B cell (primary cell): ENCODE measurements around the gene NFKBIL1. TPM values are rescaled to one million over a fixed set of nuclear protein-coding genes. Genes with fewer than 3 reads are reported as not detected.

Experiments
- ATAC-seq: fragments of 200-7000 bp; cut with Tn5 transposase; one replicate; pipeline ENCODE4 v1.10.0; 2021; ENCODE audit warnings: low read depth, mild to moderate bottlenecking, moderate number of reproducible peaks, moderate library complexity
- CTCF ChIA-PET: fragments of 350-600 bp; sonication (Branson Sonifier 250); formaldehyde crosslinking; loops from one replicate; lab custom pipeline; 2021; ENCODE audit warnings: antibody characterized with exemption, inconsistent platforms; lab: Charles Lee
- POLR2A ChIA-PET: fragments of 350-600 bp; sonication (Branson Sonifier 250); formaldehyde crosslinking; loops from one replicate; lab custom pipeline; 2021; ENCODE audit warnings: antibody characterized with exemption; lab: Charles Lee
- DNase-seq: peaks from one replicate; pipeline ENCODE4 v3.0.0; 2013
- H2AFZ ChIP-seq: 2 replicates; pipeline ENCODE4 v1.6.1; 2012; ENCODE audit warnings: mild to moderate bottlenecking, low read depth, low read length; ENCODE audit not compliant: insufficient read depth, poor library complexity, severe bottlenecking
- H3K27ac ChIP-seq, 2 donors: 1 replicate in 1 of 2; 2 replicates in 1 of 2; pipeline ENCODE4 v1.5.1; 2012 to 2013; ENCODE audit warnings: low read length in 2 of 2, mild to moderate bottlenecking in 2 of 2, moderate library complexity in 1 of 2
- H3K27me3 ChIP-seq, 4 experiments: fragments of 200-600 bp in 1 of 4; sonication (generic) in 1 of 4; replicated peaks in 1 of 4; 1 replicate in 2 of 4; 2 replicates in 2 of 4; pipeline versions ENCODE4 v1.6.1 to v1.7.0; 2013 to 2016; ENCODE audit warnings: low read length in 3 of 4, mild to moderate bottlenecking in 2 of 4, mixed read lengths in 1 of 4, moderate library complexity in 1 of 4; ENCODE audit not compliant: insufficient read depth in 4 of 4, control insufficient read depth in 3 of 4; ENCODE audit errors: control extremely low read depth in 1 of 4
- H3K36me3 ChIP-seq, 2 experiments: replicated peaks in 1 of 2; 1 replicate in 1 of 2; 2 replicates in 1 of 2; pipeline versions ENCODE4 v1.6.1 to v1.7.1; 2013; ENCODE audit warnings: low read length in 1 of 2; ENCODE audit not compliant: insufficient read depth in 2 of 2, control insufficient read depth in 1 of 2; ENCODE audit errors: control extremely low read depth in 1 of 2, extremely low read depth in 1 of 2
- H3K4me1 ChIP-seq, 2 donors: fragments of 200-600 bp in 1 of 2; sonication (generic) in 1 of 2; 1 replicate in 1 of 2; 2 replicates in 1 of 2; pipeline versions ENCODE4 v1.5.1 to v1.6.1; 2013 to 2017; ENCODE audit warnings: low read length in 2 of 2; ENCODE audit not compliant: control insufficient read depth in 2 of 2, insufficient read depth in 2 of 2
- H3K4me2 ChIP-seq: replicated peaks from 2 replicates; pipeline ENCODE3; 2012; ENCODE audit warnings: mild to moderate bottlenecking, low read depth, low read length; ENCODE audit not compliant: poor library complexity, severe bottlenecking
- H3K4me3 ChIP-seq, 5 experiments: fragments of 200-600 bp in 1 of 5; sonication (generic) in 1 of 5; 1 replicate in 3 of 5; 2 replicates in 2 of 5; pipeline versions ENCODE4 v1.5.1 to v1.7.0; 2011 to 2016; ENCODE audit warnings: low read length in 4 of 5, mild to moderate bottlenecking in 4 of 5, low read depth in 2 of 5, control low read depth in 1 of 5, moderate library complexity in 1 of 5; ENCODE audit not compliant: insufficient read depth in 1 of 5; ENCODE audit errors: control extremely low read depth in 1 of 5, extremely low read depth in 1 of 5
- H3K79me2 ChIP-seq: fragments of 200-600 bp; sonication (generic); one replicate; pipeline ENCODE4 v1.6.0; 2016; ENCODE audit warnings: low read length; ENCODE audit not compliant: control insufficient read depth, insufficient read depth
- H3K9ac ChIP-seq: fragments of 200-600 bp; sonication (generic); 2 replicates; pipeline ENCODE4 v1.6.1; 2017; ENCODE audit warnings: mild to moderate bottlenecking, low read length, moderate library complexity
- H3K9me3 ChIP-seq, 3 donors: one replicate each; pipeline versions ENCODE4 v1.6.1 to v1.7.1; 2013; ENCODE audit warnings: low read length in 2 of 3; ENCODE audit not compliant: control insufficient read depth in 2 of 3, insufficient read depth in 1 of 3; ENCODE audit errors: control extremely low read depth in 1 of 3
- H4K20me1 ChIP-seq: 2 replicates; pipeline ENCODE4 v1.6.0; 2012; ENCODE audit warnings: mild to moderate bottlenecking, low read length; ENCODE audit not compliant: insufficient read depth, control insufficient read depth, poor library complexity, severe bottlenecking
- H3K27ac Mint-ChIP-seq: one replicate; pipeline ENCODE4 v1.8.0; 2021; ENCODE audit warnings: mixed read lengths
- H3K27me3 Mint-ChIP-seq: one replicate; pipeline ENCODE4 v1.8.0; 2021; ENCODE audit warnings: mixed read lengths
- H3K4me1 Mint-ChIP-seq: one replicate; pipeline ENCODE4 v1.8.0; 2021; ENCODE audit warnings: mixed read lengths
- H3K4me3 Mint-ChIP-seq: one replicate; pipeline ENCODE4 v1.8.0; 2021; ENCODE audit warnings: mixed read lengths
- H3K9me3 Mint-ChIP-seq: one replicate; pipeline ENCODE4 v1.8.0; 2022; ENCODE audit warnings: mixed read lengths; ENCODE audit not compliant: insufficient read depth
- EZH2 ChIP-seq: IDR thresholded peaks from 2 replicates; pipeline ENCODE4 v1.6.1; 2012; ENCODE audit warnings: borderline replicate concordance, low read depth, mild to moderate bottlenecking, moderate library complexity, low read length; ENCODE audit not compliant: insufficient read depth, poor library complexity, severe bottlenecking
- WGBS: methylation state at CpG from one replicate; pipeline ENCODE4 v1.1.5; 2013; ENCODE audit warnings: missing lambda C conversion rate; ENCODE audit not compliant: insufficient coverage; 5-methylcytosine and 5-hydroxymethylcytosine counted together
- intact Hi-C: fragments of 100-400 bp; cut with micrococcal nuclease; formaldehyde crosslinking; loops from one replicate; pipeline ENCODE4 v1.10.0; 2022
- polyA plus RNA-seq: library from polyadenylated mRNA; depleted of rRNA; stranded (reverse); fragments of >200 nt; gene quantifications from 2 replicates; pipeline ENCODE4 v1.2.3, GENCODE V29; 2012
- total RNA-seq, 2 donors: library from RNA; stranded (reverse); fragments of 120-200 nt in 1 of 2; gene quantifications; 1 replicate in 1 of 2; 2 replicates in 1 of 2; pipeline versions ENCODE4 v1.2.3 to v1.2.4, GENCODE V29; 2013 to 2022
- TF ChIP-seq, protein P1 (sequence below): fragments of 200-600 bp; IDR thresholded peaks from one replicate; pipeline ENCODE4 v1.8.0; 2022; ENCODE audit warnings: antibody characterized with exemption, mild to moderate bottlenecking

Gene NFKBIL1
- total and polyA plus RNA-seq, 2 donors (not counting 1 experiment from before 2014, with no cell fraction given), result 10.3 to 18.4 TPM

DNA sequence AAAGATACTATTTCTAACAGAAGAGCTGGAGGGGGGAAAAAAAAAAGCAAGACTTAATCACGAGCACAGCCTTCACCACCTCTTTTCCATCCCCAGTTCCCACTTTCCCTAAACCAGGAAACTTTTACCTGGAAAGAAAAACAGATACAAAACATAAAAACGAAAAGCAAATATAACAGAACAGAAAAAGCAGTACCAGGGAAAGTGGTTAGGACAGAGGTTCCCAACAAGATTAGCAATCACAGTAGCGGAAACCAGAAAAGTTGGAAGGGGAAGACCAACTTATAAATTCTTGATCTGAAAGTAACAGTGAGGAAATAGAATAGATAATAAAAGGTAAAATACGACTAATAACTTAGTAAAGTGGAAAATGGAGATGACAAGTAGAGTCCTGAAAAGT is 6.8 kb upstream of the NFKBIL1 start:
- peaks cover 47% of the 10 kb centered on the region for H3K4me1 Mint-ChIP-seq
- CTCF ChIA-PET, result interaction anchor here (0.9 to 3.5 kb wide), 8 partner anchors 12 to 98 kb away, joined by 3 to 33 read pairs (median 6); partner anchors contain the start of genes MCCD1 and TNF
- Histone ChIP-seq H3K4me3 (peak overlapping the region; percentile 79 to 100 (median 97)), H3K4me1 (peaks cover 30 to 36% of the 10 kb centered on the region in 2 donors), H3K36me3 (peaks cover 3 to 50% of the 10 kb centered on the region in 2 experiments), H3K9ac (peak overlapping the region; percentile 93), H3K27me3 (no peaks in the 10 kb centered on the region), H3K79me2 (peaks cover 49% of the 10 kb centered on the region), H2AFZ (peak overlapping the region; percentile 79), H4K20me1 (peaks cover 47% of the 10 kb centered on the region), H3K9me3 (no peaks in the 10 kb centered on the region), H3K27ac (peak overlapping the region; percentile 97 to 99), H3K4me2 (peak overlapping the region; percentile 79)
- no peak for TF ChIP-seq EZH2
- TF ChIP-seq, protein P1, sequence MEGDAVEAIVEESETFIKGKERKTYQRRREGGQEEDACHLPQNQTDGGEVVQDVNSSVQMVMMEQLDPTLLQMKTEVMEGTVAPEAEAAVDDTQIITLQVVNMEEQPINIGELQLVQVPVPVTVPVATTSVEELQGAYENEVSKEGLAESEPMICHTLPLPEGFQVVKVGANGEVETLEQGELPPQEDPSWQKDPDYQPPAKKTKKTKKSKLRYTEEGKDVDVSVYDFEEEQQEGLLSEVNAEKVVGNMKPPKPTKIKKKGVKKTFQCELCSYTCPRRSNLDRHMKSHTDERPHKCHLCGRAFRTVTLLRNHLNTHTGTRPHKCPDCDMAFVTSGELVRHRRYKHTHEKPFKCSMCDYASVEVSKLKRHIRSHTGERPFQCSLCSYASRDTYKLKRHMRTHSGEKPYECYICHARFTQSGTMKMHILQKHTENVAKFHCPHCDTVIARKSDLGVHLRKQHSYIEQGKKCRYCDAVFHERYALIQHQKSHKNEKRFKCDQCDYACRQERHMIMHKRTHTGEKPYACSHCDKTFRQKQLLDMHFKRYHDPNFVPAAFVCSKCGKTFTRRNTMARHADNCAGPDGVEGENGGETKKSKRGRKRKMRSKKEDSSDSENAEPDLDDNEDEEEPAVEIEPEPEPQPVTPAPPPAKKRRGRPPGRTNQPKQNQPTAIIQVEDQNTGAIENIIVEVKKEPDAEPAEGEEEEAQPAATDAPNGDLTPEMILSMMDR, result no peak
- intact Hi-C loops, result loop anchor here (1.0 to 5.0 kb wide), 6 partner anchors 42 to 419 kb away; partner anchors contain the start of genes CLIC1, MICB, PRRC2A and SKIC2
- no peaks in the 10 kb centered on the region for H3K27me3 Mint-ChIP-seq
- WGBS, result no CpG with 5 or more reads among the region's 4 CpGs
- H3K4me3 Mint-ChIP-seq, result peak overlapping the region; percentile 99
- no peak for ATAC-seq
- H3K9me3 Mint-ChIP-seq, result no peaks in the 10 kb centered on the region
- DNase-seq, result no peak
- H3K27ac Mint-ChIP-seq, result peak overlapping the region; percentile 93
- POLR2A ChIA-PET, result interaction anchor here (0.5 to 2.8 kb wide), 7 partner anchors 36 to 322 kb away, joined by 3 to 34 read pairs (median 4); partner anchors contain the start of genes LTB and NCR3
